Effector CD8-positive, alpha-beta T cell (primary cell): Measurements from ENCODE around the gene NAALAD2.
"Not testable (repeated sequence)": the region's sequence is repeated elsewhere in the genome, so short reads cannot be mapped to it uniquely, and the experiment has no call there.

Experiments used
- DNase-seq: peaks from one replicate; lab custom pipeline; 2025; lab: John Stamatoyannopoulos, UW

NAALAD2 gene

GRCh38 chr11:90192869-90193582, 58.6 kb downstream of the NAALAD2 start:
- no peak for DNase-seq

- no peak for DNase-seq
These were observed 62.9 kb downstream of the NAALAD2 start for GRCh38 chr11:90197377-90197776.

GRCh38 chr11:90202342-90202741, 67.9 kb downstream of the NAALAD2 start:
- DNase-seq: no peak

GRCh38 chr11:90204407-90204806, 69.9 kb downstream of the NAALAD2 start:
- DNase-seq: no peak

GRCh38 chr11:90204832-90205646, 70.6 kb downstream of the NAALAD2 start:
- no peak for DNase-seq

GRCh38 chr11:90207992-90208391, 73.5 kb downstream of the NAALAD2 start:
- DNase-seq: not testable (repeated sequence)

GRCh38 chr11:90208857-90209256, 74.4 kb downstream of the NAALAD2 start:
- DNase-seq: no peak

- no peak for DNase-seq
These were observed 78.9 kb downstream of the NAALAD2 start for GRCh38 chr11:90213322-90213721.

GRCh38 chr11:90216611-90217010, 82.1 kb downstream of the NAALAD2 start:
- no peak for DNase-seq

- no peak for DNase-seq
These were observed 84.1 kb downstream of the NAALAD2 start for GRCh38 chr11:90218606-90219005.

- DNase-seq: no peak
These were observed 85.0 kb downstream of the NAALAD2 start for GRCh38 chr11:90219438-90219837.

GRCh38 chr11:90220391-90220790, 85.9 kb downstream of the NAALAD2 start:
- DNase-seq: no peak

GRCh38 chr11:90221803-90222458, 87.5 kb downstream of the NAALAD2 start:
- no peak for DNase-seq

- DNase-seq: peak; percentile 88
These were observed 88.2 kb downstream of the NAALAD2 start, which contains the start of gene CHORDC1 for GRCh38 chr11:90222459-90223247. TSS of gene CHORDC1 (minus strand) at chr11:90223049. CDS start at chr11:90222954, 95 bp downstream.

- DNase-seq: no peak
These were observed 88.8 kb downstream of the NAALAD2 start for GRCh38 chr11:90223248-90223585.

GRCh38 chr11:90228056-90228455, 93.6 kb downstream of the NAALAD2 start:
- no peak for DNase-seq

GRCh38 chr11:90229791-90230190, 95.3 kb downstream of the NAALAD2 start:
- no peak for DNase-seq

- no peak for DNase-seq
These were observed 100.5 kb downstream of the NAALAD2 start for GRCh38 chr11:90234977-90235376.

GRCh38 chr11:90235526-90235925, 101.1 kb downstream of the NAALAD2 start:
- no peak for DNase-seq

GRCh38 chr11:90237004-90237403, 102.5 kb downstream of the NAALAD2 start:
- DNase-seq: no peak

- DNase-seq: not testable (repeated sequence)
These were observed 105.6 kb downstream of the NAALAD2 start for GRCh38 chr11:90239967-90240636.
